ENCODE measurements around the gene ESPN. TPM values are rescaled to one million over a fixed set of nuclear protein-coding genes. Genes with fewer than 3 reads are reported as not detected.

ESPN gene
- total RNA-seq, 2 experiments from 2014 or later, result 0.14 to 0.55 TPM

GRCh38 chr1:6485168-6486101, 60.9 kb downstream of the ESPN start:
- ChIA-PET POLR2A (no interaction called here), CTCF (interaction anchor here (0.6 to 2.4 kb wide), 12 partner anchors 9 to 163 kb away, joined by 3 to 10 read pairs (median 4); no protein-coding TSS in a partner anchor)
- Mint-ChIP-seq H3K4me1 (peaks cover 7% of the 10 kb centered on the region), H3K27me3 (peaks cover 24% of the 10 kb centered on the region), H3K9me3 (ENCODE audit: low read depth) (no peaks in the 10 kb centered on the region), H3K27ac (no peak overlapping the region), H3K4me3 (no peak overlapping the region), H3K36me3 (ENCODE audit: low read depth) (no peaks in the 10 kb centered on the region)
- no peak for DNase-seq
- intact Hi-C loops (cut with DNase I, micrococcal nuclease), result loop anchor here (1.0 to 5.0 kb wide), 6 partner anchors 37 to 733 kb away; partner anchors contain the start of gene NOL9 (in 1 of the 2)
- ATAC-seq, result no peak

- no peak overlapping the region for H3K27ac Mint-ChIP-seq
These were observed 61.9 kb downstream of the ESPN start for GRCh38 chr1:6486433-6487011.

GRCh38 chr1:6487804-6488484, 63.4 kb downstream of the ESPN start:
- no peak overlapping the region for H3K27ac Mint-ChIP-seq
- no peaks in the 10 kb centered on the region for H3K9me3 Mint-ChIP-seq (ENCODE audit: low read depth)
- intact Hi-C loops (cut with DNase I, micrococcal nuclease), result loop anchor here (1.0 to 5.0 kb wide), 5 partner anchors 12 to 731 kb away; no protein-coding TSS in a partner anchor
- no peak overlapping the region for H3K4me3 Mint-ChIP-seq
- ATAC-seq (no peak), DNase-seq (no peak)
- H3K4me1 Mint-ChIP-seq, result peaks cover 16% of the 10 kb centered on the region
- peaks cover 17% of the 10 kb centered on the region for H3K27me3 Mint-ChIP-seq
- ChIA-PET CTCF (interaction anchor here (0.7 to 2.4 kb wide), 8 partner anchors 10 to 22 kb away, joined by 3 to 10 read pairs (median 6); partner anchors contain the start of gene TNFRSF25), POLR2A (no interaction called here)
- H3K36me3 Mint-ChIP-seq (ENCODE audit: low read depth), result no peaks in the 10 kb centered on the region

More at GRCh38 chr1:6486433-6487011, 61.9 kb downstream of the ESPN start:
- intact Hi-C loops (cut with DNase I, micrococcal nuclease), result loop anchor here (1.0 to 5.0 kb wide), 6 partner anchors 36 to 732 kb away; partner anchors contain the start of gene NOL9 (in 1 of the 2)
- H3K4me3 Mint-ChIP-seq, result no peak overlapping the region
- ATAC-seq (peak; percentile 77), DNase-seq (peak; percentile 94)
- ChIA-PET POLR2A (no interaction called here), CTCF (interaction anchor here (0.6 to 2.4 kb wide), 10 partner anchors 10 to 1001 kb away, joined by 3 to 10 read pairs (median 4); no protein-coding TSS in a partner anchor)
- H3K9me3 Mint-ChIP-seq (ENCODE audit: low read depth), result no peaks in the 10 kb centered on the region
- H3K36me3 Mint-ChIP-seq (ENCODE audit: low read depth), result no peaks in the 10 kb centered on the region
- peaks cover 24% of the 10 kb centered on the region for H3K27me3 Mint-ChIP-seq
- peaks cover 13% of the 10 kb centered on the region for H3K4me1 Mint-ChIP-seq

GRCh38 chr1:6488602-6489382, 64.2 kb downstream of the ESPN start:
- Mint-ChIP-seq H3K27me3 (peaks cover 17% of the 10 kb centered on the region), H3K4me1 (peaks cover 16% of the 10 kb centered on the region), H3K9me3 (ENCODE audit: low read depth) (no peaks in the 10 kb centered on the region), H3K4me3 (no peak overlapping the region), H3K27ac (no peak overlapping the region), H3K36me3 (ENCODE audit: low read depth) (no peaks in the 10 kb centered on the region)
- ATAC-seq (no peak), DNase-seq (no peak)
- intact Hi-C loops (cut with DNase I, micrococcal nuclease), result loop anchor here in 1 of 2 experiments (1.0 to 5.0 kb wide), 3 partner anchors 12 to 729 kb away; no protein-coding TSS in a partner anchor
- ChIA-PET POLR2A (interaction anchor here (0.6 to 0.7 kb wide), 2 partner anchors 54 to 247 kb away, joined by 3 to 4 read pairs; no protein-coding TSS in a partner anchor), CTCF (interaction anchor here (0.7 to 2.6 kb wide), 10 partner anchors 11 to 289 kb away, joined by 3 to 10 read pairs (median 4); partner anchors contain the start of gene TNFRSF25)

GRCh38 chr1:6489383-6489765, 64.8 kb downstream of the ESPN start:
- Mint-ChIP-seq H3K9me3 (ENCODE audit: low read depth) (no peaks in the 10 kb centered on the region), H3K4me1 (peaks cover 16% of the 10 kb centered on the region), H3K27me3 (peaks cover 13% of the 10 kb centered on the region), H3K27ac (no peak overlapping the region), H3K36me3 (ENCODE audit: low read depth) (no peaks in the 10 kb centered on the region), H3K4me3 (no peak overlapping the region)
- ATAC-seq (no peak), DNase-seq (no peak)
- POLR2A ChIA-PET, result interaction anchor here (0.6 kb wide), 1 partner anchor 53 kb away, joined by 3 read pairs; no protein-coding TSS in a partner anchor
- CTCF ChIA-PET, result interaction anchor here (1.0 to 2.6 kb wide), 6 partner anchors 11 to 289 kb away, joined by 3 to 10 read pairs (median 6); partner anchors contain the start of gene TNFRSF25
- intact Hi-C loops (cut with DNase I, micrococcal nuclease), result loop anchor here in 1 of 2 experiments (5.0 kb wide), 2 partner anchors 47 to 728 kb away; no protein-coding TSS in a partner anchor

GRCh38 chr1:6489799-6490180, 65.2 kb downstream of the ESPN start:
- H3K4me3 Mint-ChIP-seq, result peak overlapping the region; percentile 74
- peak; percentile 88 for DNase-seq
- ChIA-PET CTCF (interaction anchor here (0.8 to 2.6 kb wide), 8 partner anchors 12 to 290 kb away, joined by 3 to 10 read pairs (median 4); partner anchors contain the start of gene TNFRSF25), POLR2A (no interaction called here)
- peak; percentile 71 for ATAC-seq
- peaks cover 18% of the 10 kb centered on the region for H3K4me1 Mint-ChIP-seq
- H3K27me3 Mint-ChIP-seq, result peaks cover 9% of the 10 kb centered on the region
- no peaks in the 10 kb centered on the region for H3K36me3 Mint-ChIP-seq (ENCODE audit: low read depth)
- intact Hi-C loops (cut with DNase I, micrococcal nuclease), result loop anchor here (1.0 to 5.0 kb wide), 6 partner anchors 47 to 728 kb away; partner anchors contain the start of gene NOL9 (in 1 of the 2)
- H3K27ac Mint-ChIP-seq, result peak overlapping the region; percentile 63
- no peaks in the 10 kb centered on the region for H3K9me3 Mint-ChIP-seq (ENCODE audit: low read depth)

GRCh38 chr1:6490181-6491080, 65.9 kb downstream of the ESPN start:
- peak; percentile 81 for DNase-seq
- CTCF ChIA-PET, result interaction anchor here (0.7 to 2.6 kb wide), 13 partner anchors 12 to 1337 kb away, joined by 3 to 10 read pairs (median 4); no protein-coding TSS in a partner anchor
- POLR2A ChIA-PET, result no interaction called here
- peaks cover 18% of the 10 kb centered on the region for H3K4me1 Mint-ChIP-seq
- intact Hi-C loops (cut with DNase I, micrococcal nuclease), result loop anchor here in 1 of 2 experiments (1.0 kb wide), 4 partner anchors 64 to 135 kb away; partner anchors contain the start of gene NOL9
- peak overlapping the region; percentile 63 for H3K27ac Mint-ChIP-seq
- H3K4me3 Mint-ChIP-seq, result peak overlapping the region; percentile 74
- H3K27me3 Mint-ChIP-seq, result peaks cover 9% of the 10 kb centered on the region
- ATAC-seq, result peak; percentile 62
- no peaks in the 10 kb centered on the region for H3K9me3 Mint-ChIP-seq (ENCODE audit: low read depth)
- no peaks in the 10 kb centered on the region for H3K36me3 Mint-ChIP-seq (ENCODE audit: low read depth)

GRCh38 chr1:6491081-6491449, 66.5 kb downstream of the ESPN start:
- intact Hi-C loops (cut with DNase I, micrococcal nuclease), result no loop called here
- Mint-ChIP-seq H3K27ac (peak overlapping the region; percentile 35), H3K4me1 (peaks cover 17% of the 10 kb centered on the region), H3K9me3 (ENCODE audit: low read depth) (no peaks in the 10 kb centered on the region), H3K36me3 (ENCODE audit: low read depth) (no peaks in the 10 kb centered on the region), H3K27me3 (peaks cover 8% of the 10 kb centered on the region), H3K4me3 (peak overlapping the region; percentile 74)
- CTCF ChIA-PET, result interaction anchor here (0.7 to 2.6 kb wide), 8 partner anchors 12 to 1337 kb away, joined by 3 to 10 read pairs (median 4); no protein-coding TSS in a partner anchor
- ATAC-seq, result no peak
- no peak for DNase-seq
- POLR2A ChIA-PET, result no interaction called here

- Mint-ChIP-seq H3K9me3 (ENCODE audit: low read depth) (no peaks in the 10 kb centered on the region), H3K36me3 (ENCODE audit: low read depth) (no peaks in the 10 kb centered on the region), H3K4me1 (peaks cover 12% of the 10 kb centered on the region), H3K27me3 (peaks cover 3% of the 10 kb centered on the region), H3K27ac (peak within 1 kb of the TSS; percentile 35), H3K4me3 (peak within 1 kb of the TSS; percentile 74)
- ATAC-seq (no peak), DNase-seq (peak; percentile 41)
- ChIA-PET POLR2A (no interaction called here), CTCF (interaction anchor here (0.6 to 2.6 kb wide), 7 partner anchors 28 to 1336 kb away, joined by 3 to 10 read pairs (median 4); no protein-coding TSS in a partner anchor)
- intact Hi-C loops (cut with DNase I, micrococcal nuclease), result no loop called here
These were observed 66.9 kb downstream of the ESPN start, which contains the start of gene PLEKHG5 for GRCh38 chr1:6491480-6491962. Gene PLEKHG5, minus strand, starts transcription at chr1:6491667. Its CDS starts 14,096 bp downstream, at chr1:6477571.
